GM19438 (cell line): ENCODE data around the gene MCF2L.
"Not testable (repeated sequence)": the region's sequence is repeated elsewhere in the genome, so short reads cannot be mapped to it uniquely, and the experiment has no call there.

Experiments used
- ATAC-seq: cut with Tn5 transposase; IDR thresholded peaks from one replicate; pipeline ENCODE4 v1.9.1; 2021; ENCODE audit warnings: low read depth; ENCODE audit not compliant: unreplicated experiment

MCF2L gene, protein sequence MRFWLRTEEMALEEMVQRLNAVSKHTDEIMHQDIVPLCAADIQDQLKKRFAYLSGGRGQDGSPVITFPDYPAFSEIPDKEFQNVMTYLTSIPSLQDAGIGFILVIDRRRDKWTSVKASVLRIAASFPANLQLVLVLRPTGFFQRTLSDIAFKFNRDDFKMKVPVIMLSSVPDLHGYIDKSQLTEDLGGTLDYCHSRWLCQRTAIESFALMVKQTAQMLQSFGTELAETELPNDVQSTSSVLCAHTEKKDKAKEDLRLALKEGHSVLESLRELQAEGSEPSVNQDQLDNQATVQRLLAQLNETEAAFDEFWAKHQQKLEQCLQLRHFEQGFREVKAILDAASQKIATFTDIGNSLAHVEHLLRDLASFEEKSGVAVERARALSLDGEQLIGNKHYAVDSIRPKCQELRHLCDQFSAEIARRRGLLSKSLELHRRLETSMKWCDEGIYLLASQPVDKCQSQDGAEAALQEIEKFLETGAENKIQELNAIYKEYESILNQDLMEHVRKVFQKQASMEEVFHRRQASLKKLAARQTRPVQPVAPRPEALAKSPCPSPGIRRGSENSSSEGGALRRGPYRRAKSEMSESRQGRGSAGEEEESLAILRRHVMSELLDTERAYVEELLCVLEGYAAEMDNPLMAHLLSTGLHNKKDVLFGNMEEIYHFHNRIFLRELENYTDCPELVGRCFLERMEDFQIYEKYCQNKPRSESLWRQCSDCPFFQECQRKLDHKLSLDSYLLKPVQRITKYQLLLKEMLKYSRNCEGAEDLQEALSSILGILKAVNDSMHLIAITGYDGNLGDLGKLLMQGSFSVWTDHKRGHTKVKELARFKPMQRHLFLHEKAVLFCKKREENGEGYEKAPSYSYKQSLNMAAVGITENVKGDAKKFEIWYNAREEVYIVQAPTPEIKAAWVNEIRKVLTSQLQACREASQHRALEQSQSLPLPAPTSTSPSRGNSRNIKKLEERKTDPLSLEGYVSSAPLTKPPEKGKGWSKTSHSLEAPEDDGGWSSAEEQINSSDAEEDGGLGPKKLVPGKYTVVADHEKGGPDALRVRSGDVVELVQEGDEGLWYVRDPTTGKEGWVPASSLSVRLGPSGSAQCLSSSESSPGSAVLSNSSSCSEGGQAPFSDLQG

GRCh38 chr13:112968910-112969691, at the start of gene MCF2L:
Gene MCF2L, plus strand, starts transcription at chr13:112969214. Its CDS starts 166 bp downstream, at chr13:112969380.
- no peak for ATAC-seq

- ATAC-seq = no peak
Observed at GRCh38 chr13:112923962-112924361, 45.1 kb upstream of the MCF2L start.

DNA sequence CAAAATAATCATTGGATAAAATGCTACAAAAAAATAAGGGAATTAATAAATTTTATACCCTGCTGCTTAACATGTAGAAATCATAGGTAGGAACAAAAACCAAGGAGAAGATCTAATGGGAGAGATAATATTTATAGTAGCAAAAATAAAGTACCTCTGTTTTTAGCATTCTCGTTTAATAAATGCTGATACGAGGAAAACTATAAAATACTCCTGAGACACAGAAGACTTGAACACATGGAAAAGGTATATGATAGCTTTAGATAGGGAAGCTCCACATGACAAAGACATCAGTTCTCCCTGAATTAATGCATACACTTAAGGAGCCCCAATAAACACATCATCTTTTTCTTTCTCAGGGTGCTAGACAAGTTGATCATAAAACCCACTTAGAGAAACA, 44.6 kb upstream of the MCF2L start:
- no peak for ATAC-seq

DNA sequence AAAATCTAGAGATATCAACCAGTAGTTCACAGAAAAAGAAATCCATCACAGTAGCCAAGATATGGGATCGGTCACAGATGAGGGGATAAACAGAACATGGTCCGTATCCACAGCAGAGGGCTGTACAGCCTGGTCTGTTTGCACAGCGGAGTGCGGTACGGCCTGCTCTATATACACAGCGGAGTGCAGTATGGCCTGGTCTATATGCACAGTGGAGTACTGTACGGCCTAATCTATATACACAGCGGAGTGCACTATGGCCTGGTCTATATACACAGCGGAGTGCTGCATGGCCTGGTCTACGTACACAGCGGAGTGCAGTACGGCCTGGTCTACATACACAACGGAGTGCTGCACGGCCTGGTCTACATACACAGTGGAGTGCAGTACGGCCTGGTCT, 43.0 kb upstream of the MCF2L start:
- ATAC-seq = no peak

GRCh38 chr13:112926993-112927392, 42.0 kb upstream of the MCF2L start:
- ATAC-seq = no peak

DNA sequence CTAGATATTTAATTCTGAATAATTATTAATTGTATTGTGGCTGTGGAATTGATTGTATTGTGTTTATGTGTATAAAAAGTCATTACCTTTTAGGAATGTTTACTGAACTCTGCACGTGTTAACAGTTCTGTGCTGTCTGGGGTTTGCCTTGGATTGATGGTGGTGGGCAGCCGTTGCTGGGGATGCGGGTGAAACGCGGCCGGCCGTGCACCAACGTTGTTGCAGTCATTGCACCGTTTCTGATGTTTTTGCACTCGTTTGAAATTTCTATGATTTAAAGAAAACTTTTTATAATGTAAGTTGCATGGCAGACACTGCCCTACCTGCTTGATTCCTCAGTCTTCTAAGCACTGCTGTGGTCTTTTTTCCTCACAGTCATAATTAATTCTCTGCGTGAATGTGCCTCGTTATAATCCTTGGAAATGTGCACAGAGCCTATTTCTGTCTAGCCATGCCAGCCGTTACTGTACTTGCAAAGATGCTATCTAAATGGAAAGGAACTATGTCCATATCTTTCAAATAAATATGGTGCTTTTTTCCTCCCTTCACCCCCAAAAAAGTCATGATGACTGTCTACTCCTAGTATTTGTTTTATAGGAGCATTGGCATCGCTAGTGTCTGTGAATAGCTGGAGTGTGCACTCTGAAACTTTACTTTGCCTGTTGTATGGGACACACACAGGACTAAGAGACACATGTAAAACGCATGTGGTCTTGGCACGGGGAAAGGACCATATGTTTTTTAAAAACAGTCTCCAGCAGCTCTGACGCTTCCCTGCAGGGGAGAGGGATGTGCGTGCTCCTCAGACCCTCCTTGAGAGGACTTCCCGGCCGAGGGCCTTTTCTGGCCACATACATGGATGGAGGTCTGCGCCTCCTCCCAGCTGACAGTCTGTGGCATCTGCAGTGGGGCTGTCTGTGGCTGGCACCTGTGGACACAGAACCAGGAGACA, 40.7 kb upstream of the MCF2L start:
- ATAC-seq = no peak

DNA sequence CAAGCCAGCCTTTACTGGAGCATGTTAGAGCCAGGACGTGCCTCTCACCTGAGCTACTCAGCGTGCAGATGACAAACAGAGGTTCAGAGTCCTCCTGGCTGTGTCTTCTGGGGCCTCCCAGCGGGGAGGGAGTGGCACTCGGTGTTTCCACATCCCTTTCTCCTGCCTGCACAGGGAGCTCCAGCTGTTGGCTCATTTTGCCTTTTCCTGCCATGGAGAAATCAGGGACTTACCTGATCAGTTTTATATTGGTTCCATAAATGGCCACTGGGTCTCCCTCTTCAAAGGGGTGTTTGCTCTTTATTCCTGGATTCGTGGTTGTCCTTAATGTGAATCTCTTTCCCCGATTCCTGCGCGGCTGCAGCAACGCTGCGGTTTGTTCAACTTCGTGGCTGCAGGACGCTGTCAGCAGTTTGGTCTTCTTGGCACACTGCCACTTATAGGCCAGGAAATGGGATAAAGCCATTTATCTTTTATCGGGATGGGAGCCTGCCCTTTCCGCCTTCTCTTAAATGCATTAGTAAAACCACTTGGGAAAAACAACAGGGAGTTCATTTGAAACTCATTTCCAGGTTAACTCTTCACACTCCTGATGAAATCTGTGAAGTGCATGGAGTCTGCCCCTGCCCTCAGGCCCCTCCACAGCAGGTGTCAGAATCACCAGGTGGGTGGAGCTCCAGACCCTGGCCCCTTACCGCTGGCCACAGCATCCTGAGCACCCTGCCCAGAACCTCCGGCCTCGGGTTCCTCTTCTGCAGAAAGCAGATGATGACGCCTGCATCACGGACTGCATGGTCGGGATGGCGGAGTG, 39.8 kb upstream of the MCF2L start:
- ATAC-seq = no peak

DNA sequence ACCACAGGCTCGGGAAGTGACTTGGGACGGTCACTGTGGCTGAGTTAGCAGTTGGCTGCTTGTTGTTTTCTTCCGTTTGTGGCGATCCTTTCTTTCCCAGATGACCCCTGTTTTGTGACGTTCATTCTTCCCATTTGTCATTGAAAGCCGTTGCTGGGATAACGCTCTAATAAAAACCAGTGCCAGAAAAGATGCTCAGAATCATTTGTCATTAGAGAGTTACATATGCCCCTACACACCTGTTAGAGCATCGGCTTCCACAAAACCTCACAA, 39.3 kb upstream of the MCF2L start:
- ATAC-seq = no peak

GRCh38 chr13:112930192-112930591, 38.8 kb upstream of the MCF2L start:
- ATAC-seq = no peak

DNA sequence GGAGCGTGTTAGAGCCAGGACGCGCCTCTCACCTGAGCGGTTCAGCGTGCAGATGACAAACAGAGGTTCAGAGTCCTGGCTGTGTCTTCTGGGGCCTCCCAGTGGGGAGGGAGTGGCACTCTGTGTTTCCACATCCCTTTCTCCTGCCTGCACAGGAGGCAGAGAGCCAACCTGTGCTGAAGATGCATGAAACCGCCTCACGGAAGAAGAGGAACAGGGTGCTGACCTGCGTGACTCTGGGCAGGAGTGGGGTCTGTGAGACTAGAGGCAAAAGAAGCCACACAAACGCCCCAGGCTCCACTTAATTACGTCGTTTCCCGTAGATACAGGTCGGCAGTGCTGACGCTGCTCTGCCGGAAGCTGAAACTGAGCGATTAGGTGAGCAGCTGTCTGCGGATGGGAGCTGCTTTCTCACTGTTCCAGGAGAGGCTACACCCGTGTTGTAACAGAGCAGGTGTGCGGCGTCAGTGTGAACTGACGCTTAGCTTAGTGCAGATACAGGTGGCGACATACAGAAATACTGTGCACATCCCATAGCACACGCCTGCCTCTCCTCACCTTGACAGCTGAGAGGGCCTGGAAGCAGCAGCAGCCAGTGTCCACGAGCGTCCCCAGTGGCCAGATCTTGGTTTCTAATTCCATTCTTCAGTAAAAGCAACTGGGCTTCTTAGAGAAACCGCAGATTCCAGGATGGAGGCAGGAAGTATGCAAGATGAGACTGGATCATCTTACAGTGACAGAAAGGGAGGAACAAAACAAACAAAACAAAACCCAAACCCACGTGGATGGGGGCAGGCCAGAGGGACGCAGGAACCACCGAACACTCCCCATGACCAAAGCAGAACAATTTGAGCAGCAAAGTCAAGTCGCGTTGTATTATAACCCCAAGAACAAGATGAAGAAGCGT, 37.7 kb upstream of the MCF2L start:
- ATAC-seq = no peak

GRCh38 chr13:112932971-112933370, 36.0 kb upstream of the MCF2L start:
- no peak for ATAC-seq

- ATAC-seq = no peak
Observed at GRCh38 chr13:112933649-112934048, 35.4 kb upstream of the MCF2L start.

GRCh38 chr13:112934078-112934477, 34.9 kb upstream of the MCF2L start:
- no peak for ATAC-seq

- ATAC-seq = no peak
Observed at GRCh38 chr13:112938680-112939079, 30.3 kb upstream of the MCF2L start.

DNA sequence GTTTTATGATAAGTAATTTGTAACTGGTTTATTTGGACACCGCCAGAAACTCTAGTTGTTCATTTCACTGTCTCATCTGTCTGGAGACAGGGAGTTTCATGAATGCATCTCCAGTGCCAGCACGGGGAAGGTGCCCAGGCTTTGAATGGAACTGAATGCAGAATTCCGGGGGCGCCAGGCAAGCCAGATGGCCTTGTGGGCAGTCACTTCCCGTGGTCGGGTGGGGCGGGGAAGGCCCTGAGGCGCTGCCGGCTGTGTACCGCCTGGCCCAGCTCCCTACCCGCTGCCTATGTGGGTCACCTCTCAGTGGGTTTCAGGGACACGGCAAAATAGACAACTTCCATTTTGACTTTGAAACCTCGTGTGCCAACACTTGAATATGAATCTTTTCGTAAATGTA, 28.8 kb upstream of the MCF2L start:
- no peak for ATAC-seq

DNA sequence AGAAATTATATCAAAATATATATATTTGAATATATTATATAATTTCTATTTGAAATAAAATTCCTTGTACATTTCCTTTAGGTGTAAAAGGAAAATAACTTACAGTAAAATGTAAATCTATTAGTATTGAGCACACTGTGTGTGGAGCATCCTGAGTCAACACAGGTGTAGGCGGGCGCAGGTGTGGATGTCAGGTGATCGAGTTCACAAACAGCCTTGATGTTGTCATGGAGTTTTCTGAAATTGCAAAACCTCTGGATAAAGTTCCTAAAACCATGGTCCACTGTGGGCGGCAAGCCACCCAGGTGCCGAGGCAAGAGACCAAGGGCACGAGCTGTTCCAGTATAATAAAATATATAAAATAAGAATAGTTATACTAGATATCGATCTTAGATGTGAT, 27.7 kb upstream of the MCF2L start:
- ATAC-seq = no peak

DNA sequence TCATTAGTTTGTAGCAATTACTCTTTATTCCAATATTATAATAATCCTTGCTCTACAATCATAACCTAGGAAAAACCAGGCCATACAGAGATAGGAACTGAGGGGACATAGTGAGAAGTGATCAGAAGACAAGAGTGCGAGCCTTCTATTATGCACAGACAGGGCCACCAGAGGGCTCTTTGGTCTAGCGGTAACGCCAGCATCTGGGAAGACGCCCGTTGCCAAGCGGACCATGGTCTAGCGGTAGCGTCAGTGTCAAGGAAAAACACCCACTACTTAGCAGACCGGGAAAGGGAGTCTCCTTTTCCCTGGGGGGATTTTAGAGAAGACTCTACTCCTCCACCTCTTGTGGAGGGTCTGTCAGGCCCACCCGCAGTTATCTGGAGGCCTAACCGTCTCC, 27.2 kb upstream of the MCF2L start:
- ATAC-seq = not testable (repeated sequence)
